LHCN-M2 (cell line): ENCODE results near the gene TADA2A. TPM values are rescaled to one million over a fixed set of nuclear protein-coding genes. Genes with fewer than 3 reads are reported as not detected.
A peak's percentile ranks its signal among the peaks of the same experiment; 100 is the strongest.
"Not testable (repeated sequence)": the region's sequence is repeated elsewhere in the genome, so short reads cannot be mapped to it uniquely, and the experiment has no call there.

ENCODE experiments used
- DNase-seq: peaks from one replicate; pipeline ENCODE4 v3.0.0-alpha.2; 2012; ENCODE audit warnings: low read depth
- total RNA-seq: library from RNA; depleted of rRNA; stranded (reverse); fragments of >200 nt; gene quantifications from 2 replicates; pipeline ENCODE4 v1.2.3, GENCODE V29; 2014

TADA2A gene
- total RNA-seq, 1 experiment from 2014 or later, result 15.7 TPM

- peak; percentile 84 for DNase-seq
These were observed 84.2 kb downstream of the TADA2A start for GRCh38 chr17:37490638-37491614.

- no peak for DNase-seq
These were observed 85.5 kb downstream of the TADA2A start for GRCh38 chr17:37492167-37492566.

GRCh38 chr17:37493249-37494027 lies 86.8 kb downstream of the TADA2A start:
- peak; percentile 91 for DNase-seq

- no peak for DNase-seq
These were observed 87.7 kb downstream of the TADA2A start for GRCh38 chr17:37494401-37494831.

- no peak for DNase-seq
These were observed 88.3 kb downstream of the TADA2A start for GRCh38 chr17:37494971-37495370.

- no peak for DNase-seq
These were observed 93.7 kb downstream of the TADA2A start for GRCh38 chr17:37500378-37500777.

- no peak for DNase-seq
These were observed 95.6 kb downstream of the TADA2A start for GRCh38 chr17:37502009-37502936.

GRCh38 chr17:37503148-37503547 lies 96.5 kb downstream of the TADA2A start:
- no peak for DNase-seq

GRCh38 chr17:37505333-37505732 lies 98.6 kb downstream of the TADA2A start:
- DNase-seq, result no peak

- peak; percentile 30 for DNase-seq
These were observed 100.0 kb downstream of the TADA2A start for GRCh38 chr17:37506678-37507077.

GRCh38 chr17:37507111-37507510 lies 100.4 kb downstream of the TADA2A start:
- no peak for DNase-seq

GRCh38 chr17:37510056-37510455 lies 103.4 kb downstream of the TADA2A start:
- DNase-seq, result no peak

- DNase-seq, result not testable (repeated sequence)
These were observed 105.0 kb downstream of the TADA2A start for GRCh38 chr17:37511642-37512041.

GRCh38 chr17:37512442-37513068 lies 105.9 kb downstream of the TADA2A start:
- DNase-seq, result no peak

- no peak for DNase-seq
These were observed 107.0 kb downstream of the TADA2A start for GRCh38 chr17:37513711-37514110.

- DNase-seq, result peak; percentile 23
These were observed 109.5 kb downstream of the TADA2A start for GRCh38 chr17:37516127-37516571.

- DNase-seq, result no peak
These were observed 111.2 kb downstream of the TADA2A start for GRCh38 chr17:37517881-37518280.

GRCh38 chr17:37518826-37519225 lies 112.1 kb downstream of the TADA2A start:
- DNase-seq, result no peak

- DNase-seq, result no peak
These were observed 112.7 kb downstream of the TADA2A start for GRCh38 chr17:37519251-37519985.

GRCh38 chr17:37520174-37520573 lies 113.5 kb downstream of the TADA2A start:
- DNase-seq, result no peak
